GM12878 (cell line): ENCODE results near the gene PPP1R1B. TPM values are rescaled to one million over a fixed set of nuclear protein-coding genes. Genes with fewer than 3 reads are reported as not detected.

Experiments used
- ATAC-seq: fragments of 200-7000 bp; cut with Tn5 transposase; 3 replicates; pipeline ENCODE4 v1.9.1; 2020; ENCODE audit warnings: mild to moderate bottlenecking, moderate library complexity
- BruUV-seq: library from RNA; stranded (reverse); fragments of 400-500 nt; replicated peaks from 2 replicates; lab custom pipeline; 2021; lab: Mats Ljungman, UMichigan
- CTCF ChIA-PET: fragments of 300-600 bp; sonication (Branson Sonifier 250); formaldehyde crosslinking; extraction: SDS; loops from one replicate; lab custom pipeline; 2021; ENCODE audit warnings: inconsistent platforms; lab: Yijun Ruan, JAX
- POLR2A ChIA-PET: fragments of 350-600 bp; formaldehyde crosslinking; extraction: SDS; loops from one replicate; lab custom pipeline; 2021; ENCODE audit warnings: inconsistent platforms; lab: Charles Lee
- RAD21 ChIA-PET: fragments of 300-600 bp; sonication (Branson Sonifier 250); formaldehyde crosslinking; loops from one replicate; lab custom pipeline; 2023; ENCODE audit warnings: antibody characterized with exemption; ENCODE audit not compliant: unreplicated experiment; lab: Charles Lee
- SMC1A ChIA-PET: fragments of 300-600 bp; sonication (Branson Sonifier 250); formaldehyde crosslinking; loops from one replicate; lab custom pipeline; 2023; ENCODE audit not compliant: unreplicated experiment, uncharacterized antibody; lab: Charles Lee
- DNase-seq: peaks from one replicate; pipeline ENCODE4 v3.0.0-alpha.2; 2011; ENCODE audit warnings: low read depth, low spot score
- FAIRE-seq: peaks from 3 replicates; lab custom pipeline; 2011; peaks lifted over from hg19 to GRCh38; lab: Jason Lieb, UNC
- H2AFZ ChIP-seq: 2 replicates; pipeline ENCODE4 v1.6.0; 2011; ENCODE audit warnings: low read depth, low read length, control low read depth; ENCODE audit not compliant: control insufficient read depth
- H3K27ac ChIP-seq: 2 replicates; pipeline ENCODE4 v1.5.1; 2011; ENCODE audit warnings: control low read depth; ENCODE audit not compliant: control insufficient read depth, insufficient read depth
- H3K27me3 ChIP-seq, 2 experiments: replicated peaks in 1 of 2; 2 replicates each; pipeline versions ENCODE4 v1.6.0 to v1.6.1; 2011; ENCODE audit warnings: low read length in 1 of 2; ENCODE audit not compliant: control insufficient read depth in 2 of 2, insufficient read depth in 2 of 2
- H3K36me3 ChIP-seq, 2 experiments: 2 replicates each; pipeline ENCODE4 v1.5.1; 2011; ENCODE audit warnings: low read length in 1 of 2; ENCODE audit not compliant: control insufficient read depth in 2 of 2, insufficient read depth in 2 of 2
- H3K4me1 ChIP-seq: 2 replicates; pipeline ENCODE4 v1.6.1; 2011; ENCODE audit warnings: mild to moderate bottlenecking, low read length, moderate library complexity, mixed read lengths; ENCODE audit not compliant: control insufficient read depth, insufficient read depth
- H3K4me2 ChIP-seq: 2 replicates; pipeline ENCODE4 v1.6.0; 2011; ENCODE audit warnings: control low read depth; ENCODE audit not compliant: control insufficient read depth, insufficient read depth
- H3K4me3 ChIP-seq: fragments of 200-600 bp; sonication (generic); 2 replicates; pipeline ENCODE4 v1.5.1; 2016
- H3K79me2 ChIP-seq: 2 replicates; pipeline ENCODE4 v1.6.0; 2011; ENCODE audit warnings: low read length; ENCODE audit not compliant: control insufficient read depth, insufficient read depth
- H3K9ac ChIP-seq: 2 replicates; pipeline ENCODE4 v1.8.0; 2011; ENCODE audit warnings: low read length, control low read depth, mixed read lengths; ENCODE audit not compliant: control insufficient read depth, insufficient read depth
- H3K9me3 ChIP-seq: replicated peaks from 3 replicates; pipeline ENCODE4 v1.5.1; 2011; ENCODE audit warnings: mild to moderate bottlenecking, low read length; ENCODE audit not compliant: control insufficient read depth, insufficient read depth
- H4K20me1 ChIP-seq: 2 replicates; pipeline ENCODE4 v1.6.0; 2011; ENCODE audit not compliant: control insufficient read depth, insufficient read depth
- HDAC6 ChIP-seq: fragments of 200-600 bp; sonication (generic); IDR thresholded peaks from one replicate; pipeline ENCODE4 v1.8.0; 2017; ENCODE audit warnings: antibody characterized with exemption; ENCODE audit not compliant: unreplicated experiment
- MLLT1 ChIP-seq: fragments of 450-650 bp; IDR thresholded peaks from 2 replicates; pipeline ENCODE4 v1.6.1; 2016; ENCODE audit warnings: mild to moderate bottlenecking
- PML ChIP-seq: IDR thresholded peaks from 2 replicates; pipeline ENCODE4 v1.6.1; 2012; ENCODE audit warnings: low read length, inconsistent platforms
- RELA ChIP-seq: fragments of 450-650 bp; IDR thresholded peaks from 2 replicates; pipeline ENCODE4 v1.8.0; 2014; ENCODE audit warnings: borderline replicate concordance; ENCODE audit not compliant: partially characterized antibody
- ZZZ3 ChIP-seq: IDR thresholded peaks from 2 replicates; pipeline ENCODE4 v1.6.1; 2011; ENCODE audit warnings: low read depth; ENCODE audit not compliant: control insufficient read depth, insufficient read length
- WGBS: methylation state at CpG from one replicate; pipeline ENCODE4 v1.1.6; 2016; ENCODE audit warnings: low lambda C conversion rate; ENCODE audit not compliant: insufficient replicate concordance, insufficient coverage; ENCODE audit errors: missing lambda C conversion rate; 5-methylcytosine and 5-hydroxymethylcytosine counted together
- in situ Hi-C: fragments of 300-500 bp; cut with MboI; formaldehyde crosslinking; loops from 9 replicates; pipeline ENCODE4 v1.14.3; 2018; ENCODE audit warnings: mixed read lengths
- intact Hi-C: fragments of 100-400 bp; cut with micrococcal nuclease; formaldehyde crosslinking; loops from one replicate; pipeline ENCODE4 v1.14.2; 2022; ENCODE audit not compliant: unreplicated experiment
- polyA plus RNA-seq, 11 experiments: library from polyadenylated mRNA; depleted of rRNA in 4 of 11; unstranded in 6 of 11; stranded (reverse) in 5 of 11; fragments of >200 nt; fragmentation: Nextera tagmentation in 4 of 11; fragmentation: Illumina TruSeq in 1 of 11; extraction: Ambion mirVana in 4 of 11; extraction: Trizol in 1 of 11; gene quantifications; 1 replicate in 1 of 11; 2 replicates in 10 of 11; pipeline versions ENCODE4 v1.2.1 to v1.2.3, GENCODE V29; 2011 to 2016; ENCODE audit warnings: inconsistent platforms in 2 of 11, missing spikeins in 2 of 11, low read depth in 1 of 11
- total RNA-seq, 4 experiments: library from RNA; depleted of rRNA in 3 of 4; stranded (reverse); fragments of >200 nt in 3 of 4; fragmentation: Illumina TruSeq in 1 of 4; extraction: Trizol in 1 of 4; gene quantifications; 2 replicates each; pipeline versions ENCODE4 v1.2.1 to v1.2.3, GENCODE V29; 2013 to 2021

Gene PPP1R1B
- total and polyA plus RNA-seq, 10 of the 15 experiments (the other 5 are each of a cell fraction or from before 2014, with no cell fraction given): 0.08 TPM; not detected in 9

- RAD21 ChIA-PET: interaction anchor here (0.6 to 1.5 kb wide), 8 partner anchors 22 to 212 kb away, joined by 3 to 8 read pairs (median 3); partner anchors contain the start of gene MIEN1
- intact Hi-C loops (no loop called here), in situ Hi-C loops (no loop called here)
- DNase-seq (no peak), FAIRE-seq (no peak), ATAC-seq (peak; percentile 32; the same call in 2 of the 3 replicates)
- CTCF ChIA-PET: interaction anchor here (0.5 to 8.8 kb wide), 34 partner anchors 9 to 468 kb away, joined by 3 to 100 read pairs (median 6); partner anchors contain the start of genes MIEN1, PGAP3, PNMT and PSMD3
- no peaks in the 10 kb centered on the region for H4K20me1 ChIP-seq
- H3K27ac ChIP-seq: no peak overlapping the region
- H3K9ac ChIP-seq: no peak overlapping the region
- H3K4me2 ChIP-seq: no peak overlapping the region
- no TSS peak for BruUV-seq
- peaks cover under 1% of the 10 kb centered on the region; the same call in 1 of the 2 replicates for H3K4me1 ChIP-seq
- H3K4me3 ChIP-seq: no peak overlapping the region
- SMC1A ChIA-PET: interaction anchor here (0.5 to 1.5 kb wide), 8 partner anchors 9 to 231 kb away, joined by 3 to 11 read pairs (median 4); partner anchors contain the start of gene MIEN1
- no peak overlapping the region for H2AFZ ChIP-seq
- H3K9me3 ChIP-seq: no peaks in the 10 kb centered on the region
- no peaks in the 10 kb centered on the region; the same call in 1 of the 2 replicates for H3K79me2 ChIP-seq
- POLR2A ChIA-PET: interaction anchor here (0.6 to 0.7 kb wide), 2 partner anchors 60 to 318 kb away, joined by 3 read pairs; no protein-coding TSS in a partner anchor
- no peaks in the 10 kb centered on the region for H3K27me3 ChIP-seq
- H3K36me3 ChIP-seq: peaks cover 7 to 9% of the 10 kb centered on the region in 2 experiments; a peak in 3 of 4 replicates
- TF ChIP-seq PML (no peak), RELA (no peak), HDAC6 (no peak), ZZZ3 (no peak), MLLT1 (no peak)
- WGBS: 64% methylated on average over 10 of the region's 12 CpGs
These were observed 26.5 kb downstream of the PPP1R1B start for GRCh38 chr17:39653316-39653661.
